Measurements from ENCODE around the gene KCNQ1.

Gene KCNQ1

DNA sequence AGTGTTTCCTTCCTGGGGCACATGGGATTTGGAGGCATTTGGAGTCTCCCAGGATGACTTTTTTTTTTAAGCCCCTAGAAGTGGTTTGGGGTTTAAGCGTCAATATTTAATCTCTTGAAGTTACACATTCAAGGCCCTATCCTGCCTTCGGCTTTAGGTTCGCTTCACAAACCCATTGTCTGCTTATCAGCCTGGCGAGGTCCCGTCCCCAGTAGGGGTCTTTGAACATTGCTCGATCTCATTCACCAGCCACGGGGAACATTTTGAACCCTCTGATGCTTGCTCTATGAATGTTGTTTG, 75.9 kb downstream of the KCNQ1 start:
- no peaks in the 10 kb centered on the region for H4K20me1 ChIP-seq (ENCODE audit: low read depth, low read length)
- TF ChIP-seq, protein P1, sequence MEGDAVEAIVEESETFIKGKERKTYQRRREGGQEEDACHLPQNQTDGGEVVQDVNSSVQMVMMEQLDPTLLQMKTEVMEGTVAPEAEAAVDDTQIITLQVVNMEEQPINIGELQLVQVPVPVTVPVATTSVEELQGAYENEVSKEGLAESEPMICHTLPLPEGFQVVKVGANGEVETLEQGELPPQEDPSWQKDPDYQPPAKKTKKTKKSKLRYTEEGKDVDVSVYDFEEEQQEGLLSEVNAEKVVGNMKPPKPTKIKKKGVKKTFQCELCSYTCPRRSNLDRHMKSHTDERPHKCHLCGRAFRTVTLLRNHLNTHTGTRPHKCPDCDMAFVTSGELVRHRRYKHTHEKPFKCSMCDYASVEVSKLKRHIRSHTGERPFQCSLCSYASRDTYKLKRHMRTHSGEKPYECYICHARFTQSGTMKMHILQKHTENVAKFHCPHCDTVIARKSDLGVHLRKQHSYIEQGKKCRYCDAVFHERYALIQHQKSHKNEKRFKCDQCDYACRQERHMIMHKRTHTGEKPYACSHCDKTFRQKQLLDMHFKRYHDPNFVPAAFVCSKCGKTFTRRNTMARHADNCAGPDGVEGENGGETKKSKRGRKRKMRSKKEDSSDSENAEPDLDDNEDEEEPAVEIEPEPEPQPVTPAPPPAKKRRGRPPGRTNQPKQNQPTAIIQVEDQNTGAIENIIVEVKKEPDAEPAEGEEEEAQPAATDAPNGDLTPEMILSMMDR (IDR thresholded peaks at IDR 0.05; ENCODE audit: insufficient read depth, low read length, poor library complexity, severe bottlenecking), result no peak
- TF ChIP-seq EZH2phosphoT487 (conservative IDR thresholded peaks at IDR 0.05; ENCODE audit: low read length), result no peak
- H3K27me3 ChIP-seq (ENCODE audit: low read length), result no peaks in the 10 kb centered on the region

DNA sequence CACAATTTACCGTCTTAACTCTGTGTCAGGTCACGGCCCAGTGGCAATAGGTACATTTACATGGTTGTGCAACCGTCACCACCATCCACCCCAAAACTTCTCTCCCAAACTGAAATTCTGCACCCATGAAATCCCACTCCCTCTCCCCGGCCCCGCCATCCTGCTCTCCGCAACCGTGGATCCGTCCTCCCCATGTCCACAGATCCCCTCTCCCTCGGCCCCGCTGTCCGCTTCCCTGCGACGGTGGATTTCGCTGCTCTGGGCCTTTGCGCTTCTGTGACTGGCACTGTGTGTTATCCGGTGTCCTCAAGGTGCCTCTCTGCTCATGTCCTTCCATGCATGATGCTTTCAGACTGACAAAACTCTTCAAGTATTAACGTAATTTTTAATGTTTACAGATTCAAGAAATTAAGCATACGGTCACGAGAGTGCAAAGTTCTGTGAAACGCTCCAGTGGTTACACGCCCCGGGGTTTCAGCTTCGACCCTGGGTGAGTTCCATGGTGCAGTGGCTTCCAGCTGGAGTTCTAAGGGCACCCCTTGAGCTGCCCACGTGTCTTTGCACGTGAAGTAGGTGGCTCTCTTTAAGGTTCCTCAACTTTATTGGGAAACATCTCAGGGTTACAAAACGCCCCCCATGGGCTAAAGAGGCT, 76.4 kb downstream of the KCNQ1 start:
- no peaks in the 10 kb centered on the region for H3K36me3 ChIP-seq (ENCODE audit: low read length)

More for the DNA sequence above, 75.9 kb downstream of the KCNQ1 start:
- no peak overlapping the region for H3K4me2 ChIP-seq (ENCODE audit: low read depth, low read length, poor library complexity, severe bottlenecking)
- H3K9me2 ChIP-seq (replicated peaks; ENCODE audit: insufficient read depth, low read length), result no peaks in the 10 kb centered on the region
- no peak overlapping the region for H3K9ac ChIP-seq (ENCODE audit: low read length)
- H3F3A ChIP-seq (ENCODE audit: insufficient read depth), result no peaks in the 10 kb centered on the region
- no peaks in the 10 kb centered on the region for H3K36me3 ChIP-seq (ENCODE audit: low read length)
- H2AFZ ChIP-seq (ENCODE audit: low read depth, low read length, severe bottlenecking), result no peak overlapping the region
- no peaks in the 10 kb centered on the region for H3K9me3 ChIP-seq (ENCODE audit: insufficient read depth, low read length)
- no peak overlapping the region for H3K27ac ChIP-seq (ENCODE audit: low read depth, low read length)
- H3K79me2 ChIP-seq (ENCODE audit: insufficient read depth, low read length), result no peaks in the 10 kb centered on the region
- H3K4me3 ChIP-seq (ENCODE audit: insufficient read depth, low read length, poor library complexity, severe bottlenecking), result no peak overlapping the region

DNA sequence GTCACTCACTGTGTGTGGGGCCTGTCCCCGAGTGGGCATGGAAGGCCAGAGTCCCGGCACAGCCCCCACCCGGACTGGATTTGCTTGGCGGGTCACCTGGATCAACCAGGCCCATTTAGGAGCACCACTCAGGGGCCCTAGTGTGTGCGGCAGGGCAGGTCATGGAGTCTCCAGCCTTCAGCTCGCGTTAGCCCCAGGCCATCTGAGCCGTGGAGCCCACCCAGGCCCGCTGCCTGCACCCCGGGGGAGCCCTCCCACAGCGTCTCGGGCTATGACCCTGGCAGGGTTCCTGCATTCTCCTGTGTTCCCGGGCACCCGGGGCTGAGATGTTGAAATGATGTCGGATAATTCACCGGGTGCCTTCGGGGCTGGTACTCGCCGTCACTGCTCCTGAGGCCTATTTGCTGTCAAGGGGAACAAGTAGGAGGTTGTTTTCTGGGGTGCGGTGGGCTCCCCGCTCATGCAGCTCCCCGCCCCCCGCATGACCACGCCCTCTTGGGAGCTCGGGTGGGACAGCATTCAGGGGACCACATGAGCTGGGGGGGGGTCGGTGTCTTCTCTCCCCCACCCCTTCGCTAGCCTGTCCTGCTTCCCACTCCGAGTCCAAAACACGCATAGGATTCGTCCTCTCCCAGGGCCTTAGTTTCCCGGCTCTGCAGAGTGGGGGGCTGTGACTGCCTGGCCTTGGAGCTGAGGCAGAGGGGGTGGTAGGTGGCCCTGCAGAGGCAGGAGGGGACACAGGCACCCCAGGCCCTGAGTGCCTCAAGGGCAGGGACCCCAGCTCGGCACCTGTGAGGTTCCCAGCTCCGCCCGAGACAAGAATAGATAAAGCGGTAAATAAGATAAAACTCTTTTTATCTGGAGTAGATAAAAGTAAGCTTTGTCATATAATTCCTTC, 77.2 kb downstream of the KCNQ1 start:
- no peak overlapping the region for H3K4me3 ChIP-seq (ENCODE audit: insufficient read depth, low read length, poor library complexity, severe bottlenecking)
- H3K9ac ChIP-seq (ENCODE audit: low read length), result no peak overlapping the region
- H3K4me2 ChIP-seq (ENCODE audit: low read depth, low read length, poor library complexity, severe bottlenecking), result no peak overlapping the region
- no peaks in the 10 kb centered on the region for H3F3A ChIP-seq (ENCODE audit: insufficient read depth)
- no peaks in the 10 kb centered on the region for H3K36me3 ChIP-seq (ENCODE audit: low read length)
- no peaks in the 10 kb centered on the region for H4K20me1 ChIP-seq (ENCODE audit: low read depth, low read length)
- no peaks in the 10 kb centered on the region for H3K9me2 ChIP-seq (replicated peaks; ENCODE audit: insufficient read depth, low read length)
- no peaks in the 10 kb centered on the region for H3K9me3 ChIP-seq (ENCODE audit: insufficient read depth, low read length)
- H3K79me2 ChIP-seq (ENCODE audit: insufficient read depth, low read length), result no peaks in the 10 kb centered on the region
- TF ChIP-seq EZH2phosphoT487 (conservative IDR thresholded peaks at IDR 0.05; ENCODE audit: low read length), result no peak
- TF ChIP-seq, protein P1 (IDR thresholded peaks at IDR 0.05; ENCODE audit: insufficient read depth, low read length, poor library complexity, severe bottlenecking), result no peak
- H2AFZ ChIP-seq (ENCODE audit: low read depth, low read length, severe bottlenecking), result no peak overlapping the region
- no peak overlapping the region for H3K27ac ChIP-seq (ENCODE audit: low read depth, low read length)
- H3K27me3 ChIP-seq (ENCODE audit: low read length), result no peaks in the 10 kb centered on the region

More for the DNA sequence above, 76.4 kb downstream of the KCNQ1 start:
- no peaks in the 10 kb centered on the region for H3K27me3 ChIP-seq (ENCODE audit: low read length)
- TF ChIP-seq, protein P1 (IDR thresholded peaks at IDR 0.05; ENCODE audit: insufficient read depth, low read length, poor library complexity, severe bottlenecking), result no peak
- no peak for TF ChIP-seq EZH2phosphoT487 (conservative IDR thresholded peaks at IDR 0.05; ENCODE audit: low read length)
- H3K9ac ChIP-seq (ENCODE audit: low read length), result no peak overlapping the region
- no peak overlapping the region for H3K4me3 ChIP-seq (ENCODE audit: insufficient read depth, low read length, poor library complexity, severe bottlenecking)
- H3K4me2 ChIP-seq (ENCODE audit: low read depth, low read length, poor library complexity, severe bottlenecking), result no peak overlapping the region
- H3K79me2 ChIP-seq (ENCODE audit: insufficient read depth, low read length), result no peaks in the 10 kb centered on the region
- H3K9me2 ChIP-seq (replicated peaks; ENCODE audit: insufficient read depth, low read length), result no peaks in the 10 kb centered on the region
- H4K20me1 ChIP-seq (ENCODE audit: low read depth, low read length), result no peaks in the 10 kb centered on the region
- H3K9me3 ChIP-seq (ENCODE audit: insufficient read depth, low read length), result no peaks in the 10 kb centered on the region
- no peak overlapping the region for H2AFZ ChIP-seq (ENCODE audit: low read depth, low read length, severe bottlenecking)
- no peaks in the 10 kb centered on the region for H3F3A ChIP-seq (ENCODE audit: insufficient read depth)
- H3K27ac ChIP-seq (ENCODE audit: low read depth, low read length), result no peak overlapping the region
